Measurements from ENCODE around the gene STOML1.
A peak's percentile ranks its signal among the peaks of the same experiment; 100 is the strongest.
"Not testable (repeated sequence)": the region's sequence is repeated elsewhere in the genome, so short reads cannot be mapped to it uniquely, and the experiment has no call there.

STOML1 gene

GRCh38 chr15:73987250-73987649 lies 4.8 kb downstream of the STOML1 start:
- no peak for DNase-seq

GRCh38 chr15:73986776-73987056 lies 5.4 kb downstream of the STOML1 start:
- no peak for DNase-seq

- DNase-seq: no peak
Measured at GRCh38 chr15:73986055-73986775, 5.9 kb downstream of the STOML1 start.

- DNase-seq: no peak
Measured at GRCh38 chr15:73985101-73985873, 6.8 kb downstream of the STOML1 start.

DNA sequence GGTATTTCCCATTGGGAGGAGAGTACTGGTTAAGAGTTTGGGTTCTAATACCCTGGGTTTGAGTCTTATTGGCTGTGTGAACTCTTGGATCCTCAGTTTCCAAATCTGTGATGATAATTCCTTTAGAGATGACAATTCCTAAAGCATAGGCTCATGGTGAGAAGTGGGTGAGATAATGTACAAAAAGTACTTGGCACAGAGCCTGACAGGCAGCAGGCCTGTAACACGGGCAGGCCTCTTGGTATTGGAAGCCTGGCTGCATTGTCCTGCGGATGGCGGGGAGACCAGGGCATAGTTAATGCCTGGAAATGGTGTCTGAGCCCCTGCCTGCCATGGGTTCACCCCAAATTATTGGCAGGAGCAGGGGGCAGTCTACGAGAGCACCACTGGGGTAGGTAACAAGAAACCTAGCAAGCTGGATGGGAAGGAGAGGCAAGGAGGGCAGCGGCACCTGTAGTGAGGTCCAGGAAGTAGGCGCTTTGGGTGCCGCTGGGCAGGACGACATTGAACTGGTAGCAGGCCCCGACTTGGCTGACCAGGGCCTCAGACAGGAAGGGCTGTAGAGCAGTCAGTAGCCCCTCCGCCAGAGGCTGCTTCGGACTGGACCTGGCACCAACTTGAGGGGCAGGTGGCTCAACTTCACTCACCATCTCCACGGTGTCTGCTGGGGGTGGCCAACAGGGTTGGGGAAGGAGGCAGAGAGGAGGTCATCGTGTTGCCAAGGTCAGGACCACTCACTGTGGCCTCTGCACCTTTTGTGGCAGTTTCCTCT lies 7.7 kb downstream of the STOML1 start:
- no peak for DNase-seq

GRCh38 chr15:73983773-73984172 lies 8.3 kb downstream of the STOML1 start:
- DNase-seq: no peak

DNA sequence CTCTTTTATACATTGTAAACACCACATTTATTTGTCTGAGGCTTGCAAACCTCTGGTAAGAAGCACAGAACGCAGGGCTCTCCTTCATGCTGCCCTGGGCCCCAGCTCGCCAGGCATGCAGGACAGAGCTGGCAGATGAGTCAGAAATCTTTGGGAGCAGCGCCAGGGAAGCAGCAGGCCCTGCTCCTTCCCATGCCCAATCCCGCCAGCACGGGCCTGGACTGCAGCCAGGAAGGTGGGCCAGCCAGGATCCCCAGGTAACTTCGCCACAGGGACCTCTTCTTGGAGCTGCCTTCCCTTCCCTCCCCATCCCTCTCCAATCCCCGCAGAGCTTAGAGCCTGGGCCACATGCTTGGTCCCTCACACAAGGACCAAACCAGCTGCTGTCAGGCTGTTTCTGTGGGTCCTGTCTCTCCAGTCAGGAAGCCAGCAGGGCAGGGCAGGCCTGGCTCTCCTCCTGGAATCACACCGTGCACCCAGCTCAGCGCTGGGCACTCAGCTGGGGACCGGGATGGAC lies 8.8 kb downstream of the STOML1 start:
- DNase-seq: no peak

GRCh38 chr15:73982222-73982962 lies 9.7 kb downstream of the STOML1 start:
- DNase-seq: no peak

- DNase-seq: no peak
Measured at GRCh38 chr15:73981761-73982221, 10.3 kb downstream of the STOML1 start.

DNA sequence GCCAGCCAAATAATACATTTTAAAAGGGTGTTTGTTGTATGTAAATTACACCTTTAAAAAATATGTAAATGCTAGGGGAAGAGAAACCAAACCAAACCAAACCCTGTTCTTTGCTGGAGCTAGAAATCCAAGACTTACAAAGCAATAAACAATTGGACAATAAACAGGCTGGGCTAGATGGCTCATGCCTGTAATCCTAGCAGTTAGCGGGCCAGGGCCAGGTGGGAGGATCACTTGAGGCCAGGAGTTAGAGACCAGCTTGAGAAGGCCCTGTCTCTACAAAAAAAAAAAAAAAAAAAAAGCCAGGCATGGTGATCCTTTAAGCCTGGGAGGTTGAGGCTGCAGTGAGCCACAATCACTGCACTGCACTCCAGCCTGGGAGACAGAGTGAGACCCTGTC lies 12.5 kb downstream of the STOML1 start:
- DNase-seq: no peak

DNA sequence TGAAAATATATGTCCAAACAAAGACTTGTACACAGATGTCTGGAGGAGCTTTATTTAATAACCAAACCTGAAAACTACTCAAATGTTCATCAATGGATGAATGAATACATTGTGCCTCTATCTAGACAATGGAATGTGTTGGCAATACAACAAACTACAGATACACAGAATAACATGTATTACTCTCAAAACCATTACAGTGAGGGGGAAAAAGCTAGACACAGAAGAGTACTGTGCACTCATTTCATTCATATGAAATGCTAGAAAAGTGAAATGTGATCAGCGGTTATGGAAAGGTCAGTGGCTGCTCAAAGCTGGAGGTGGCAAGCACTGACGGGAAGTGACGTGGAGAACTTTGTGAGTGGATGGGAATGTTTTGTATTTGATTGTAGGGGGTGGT lies 13.2 kb downstream of the STOML1 start:
- no peak for DNase-seq

DNA sequence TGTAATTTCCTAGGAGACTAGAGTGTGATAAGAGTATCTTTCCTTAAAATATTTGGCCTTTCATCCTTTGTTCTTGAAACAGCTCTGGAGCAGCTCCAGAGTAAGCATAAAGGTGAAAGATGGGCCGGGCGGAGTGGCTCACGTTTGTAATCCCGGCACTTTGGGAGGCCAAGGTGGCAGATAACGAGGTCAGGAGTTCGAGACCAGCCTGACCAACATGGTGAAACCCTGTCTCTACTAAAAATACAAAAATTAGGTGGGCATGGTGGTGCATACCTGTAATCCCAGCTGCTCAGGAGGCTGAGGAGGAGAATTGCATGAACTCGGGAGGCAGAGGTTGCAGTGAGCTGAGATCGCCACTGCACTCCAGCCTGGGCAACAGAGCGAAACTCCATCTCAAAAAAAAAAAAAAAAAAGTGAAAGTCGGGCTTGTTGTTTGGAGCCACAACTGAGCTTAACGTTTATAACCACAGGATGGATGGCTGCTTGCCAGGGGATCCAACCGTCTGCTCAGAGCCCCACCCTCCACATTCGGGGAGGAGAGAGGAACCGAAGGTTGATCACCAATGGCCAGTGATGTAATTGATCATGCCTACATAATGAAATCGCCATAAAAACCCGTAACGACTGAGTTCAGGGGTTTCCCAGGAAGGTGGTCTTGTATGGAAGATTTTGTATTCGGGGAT lies 16.5 kb downstream of the STOML1 start:
- DNase-seq: peak in 1 of 2 donors; percentile 47

DNA sequence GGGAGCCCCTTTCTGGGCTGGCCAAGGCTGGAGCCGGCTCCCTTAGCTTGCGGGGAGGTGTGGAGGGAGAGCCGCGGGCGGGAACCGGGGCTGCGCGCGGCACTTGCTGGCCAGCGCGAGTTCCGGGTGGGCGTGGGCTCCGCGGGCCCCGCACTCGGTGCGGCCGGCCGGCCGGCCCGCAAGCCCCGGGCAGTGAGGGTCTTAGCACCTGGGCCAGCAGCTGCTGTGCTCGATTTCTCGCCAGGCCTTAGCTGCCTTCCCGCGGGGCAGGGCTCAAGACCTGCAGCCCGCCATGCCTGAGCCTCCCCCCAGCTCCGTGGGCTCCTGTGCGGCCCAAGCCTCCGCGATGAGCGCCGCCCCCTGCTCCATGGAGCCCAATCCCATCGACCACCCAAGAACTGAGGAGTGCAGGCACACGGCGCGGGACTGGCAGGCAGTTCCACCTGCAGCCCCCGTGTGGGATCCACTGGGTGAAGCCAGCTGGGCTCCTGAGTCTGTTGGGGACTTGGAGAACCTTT lies 18.4 kb downstream of the STOML1 start:
- DNase-seq: not testable (repeated sequence)

GRCh38 chr15:73972984-73973682 lies 19.0 kb downstream of the STOML1 start:
- peak; percentile 85 to 87 for DNase-seq

DNA sequence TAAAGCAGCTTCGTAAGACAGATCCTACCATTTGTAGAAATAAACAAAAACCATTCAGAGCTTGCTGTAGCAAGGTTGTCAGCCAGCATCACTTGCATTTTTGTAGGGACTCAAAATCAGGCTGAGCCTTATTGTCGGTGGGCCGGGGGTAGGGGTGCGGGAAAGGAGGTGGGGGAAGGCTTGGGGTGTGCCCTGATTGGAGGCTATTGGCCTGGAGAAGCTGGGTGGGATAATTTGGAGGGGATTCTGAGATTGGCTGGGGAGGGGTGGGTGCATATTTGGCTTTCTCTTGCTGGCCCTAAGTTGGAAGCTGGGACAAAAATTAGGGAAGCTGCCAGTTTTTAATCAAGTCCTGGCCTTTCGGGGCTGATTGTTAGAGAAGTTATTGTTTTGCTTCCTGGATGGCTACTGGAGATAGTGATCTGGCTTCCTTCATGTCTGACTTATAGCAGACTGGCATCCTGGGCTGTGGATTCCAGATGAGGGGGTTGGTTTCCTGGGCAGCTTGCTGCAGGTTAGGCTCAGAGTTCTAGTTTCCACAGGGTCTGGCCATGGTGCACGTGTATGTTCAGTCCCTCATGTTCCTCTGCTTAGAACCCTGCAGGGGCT lies 22.8 kb downstream of the STOML1 start:
- no peak for DNase-seq

DNA sequence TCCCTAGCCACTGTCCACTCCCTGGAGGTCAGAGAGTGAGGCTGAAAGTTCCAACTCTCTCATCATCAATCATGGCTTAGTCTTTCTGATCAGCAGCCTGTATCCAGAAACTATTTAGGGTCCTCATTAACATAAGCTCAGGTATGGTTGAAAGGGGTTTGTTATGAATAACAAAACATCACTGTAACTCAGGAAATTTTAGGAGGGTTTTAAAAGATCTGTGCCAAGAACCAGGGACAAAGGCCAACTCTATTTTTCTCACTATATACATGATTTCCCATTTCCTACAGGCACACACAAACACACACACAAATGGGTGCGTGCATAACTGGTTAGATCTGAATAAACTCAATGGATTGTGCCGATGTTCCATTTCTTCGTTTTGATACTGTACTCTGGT lies 23.6 kb downstream of the STOML1 start:
- DNase-seq: no peak

- peak; percentile 29 to 46 for DNase-seq
Measured at GRCh38 chr15:73965758-73966113, 26.4 kb downstream of the STOML1 start.

- DNase-seq: no peak
Measured at GRCh38 chr15:73965094-73965757, 26.9 kb downstream of the STOML1 start.

- DNase-seq: peak; percentile 79 to 84
Measured at GRCh38 chr15:73964736-73965093, 27.4 kb downstream of the STOML1 start.

- no peak for DNase-seq
Measured at GRCh38 chr15:73962433-73962832, 29.7 kb downstream of the STOML1 start.

Measured in inflammatory macrophage (primary cell).